ENCODE results near the gene WFIKKN1. TPM values are rescaled to one million over a fixed set of nuclear protein-coding genes. Genes with fewer than 3 reads are reported as not detected.

The WFIKKN1 gene
- total RNA-seq, 1 donor, result 0.27 TPM

DNA sequence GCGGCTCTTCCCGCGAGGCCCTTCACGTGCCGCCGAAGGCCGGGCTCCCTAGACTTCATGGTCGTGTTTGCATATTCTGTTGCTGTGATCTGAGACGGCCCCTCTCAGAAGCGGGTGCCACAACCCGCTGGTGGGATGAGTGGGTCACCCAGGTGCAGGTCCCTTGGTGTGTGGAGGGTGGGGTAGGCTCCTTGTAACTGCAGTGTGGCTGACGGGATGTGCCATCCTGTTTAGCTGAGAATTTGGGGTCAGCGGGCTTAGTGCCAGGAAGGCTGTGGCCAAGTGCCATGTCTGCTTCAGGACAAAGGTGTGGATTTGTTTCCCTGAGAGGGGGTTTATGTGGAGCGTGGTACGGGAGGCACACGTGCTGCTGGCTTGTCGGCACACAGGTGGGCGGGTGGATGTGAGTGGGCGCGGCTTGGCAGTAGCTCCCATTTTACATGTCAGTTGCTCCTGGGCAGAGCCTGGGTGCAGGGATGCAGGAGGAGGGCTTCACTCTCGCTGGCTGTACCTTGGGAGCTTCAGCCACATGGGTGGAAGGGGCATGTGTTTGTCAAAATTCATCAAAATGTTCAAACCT lies 9.2 kb upstream of the WFIKKN1 start:
- no peak for DNase-seq (ENCODE audit: low read depth in 2 of 3, low spot score in 2 of 3)

- no peak for DNase-seq (ENCODE audit: low read depth in 2 of 3, low spot score in 2 of 3)
Observed at GRCh38 chr16:622920-623280, 7.9 kb upstream of the WFIKKN1 start.

- no peak for DNase-seq (ENCODE audit: low read depth in 2 of 3, low spot score in 2 of 3)
Observed at GRCh38 chr16:624526-625070, 6.2 kb upstream of the WFIKKN1 start.

DNA sequence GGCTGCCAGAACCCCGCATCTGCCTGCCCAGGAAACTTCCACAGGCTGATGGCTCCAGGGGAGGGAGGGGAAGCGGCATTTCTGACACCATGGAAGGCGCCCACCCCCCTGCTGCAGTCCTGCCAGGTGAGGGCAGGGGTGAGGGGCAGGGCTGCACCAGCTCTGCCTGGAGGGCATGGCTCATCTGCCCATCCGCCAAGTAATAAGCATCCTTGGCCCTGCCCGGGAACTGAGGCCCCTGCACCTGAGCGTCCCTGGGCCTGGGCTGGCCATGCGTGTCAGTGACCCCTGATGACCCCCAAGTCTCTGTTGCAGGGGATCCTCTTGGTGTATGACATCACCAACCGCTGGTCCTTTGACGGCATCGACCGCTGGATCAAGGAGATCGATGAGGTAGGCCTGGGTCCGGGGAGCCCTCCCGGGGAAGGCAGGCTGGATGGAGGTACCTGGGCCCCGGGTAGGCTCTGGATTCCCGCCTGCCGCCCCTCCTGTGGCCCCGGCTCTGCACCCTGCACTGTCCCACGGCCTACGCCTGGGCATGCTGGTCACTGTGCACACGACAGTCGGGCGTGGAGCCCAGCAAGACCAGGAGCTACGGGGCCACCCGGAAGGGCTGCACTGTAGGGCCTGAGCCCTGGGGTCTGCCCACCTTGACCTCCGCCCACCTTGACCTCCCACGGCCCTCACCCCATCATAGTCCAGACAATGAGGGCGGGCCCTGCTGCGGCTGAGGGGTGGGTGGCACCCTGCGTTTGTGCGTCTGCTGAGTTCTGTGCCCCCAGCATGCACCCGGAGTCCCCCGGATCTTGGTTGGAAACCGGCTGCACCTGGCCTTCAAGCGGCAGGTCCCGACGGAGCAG lies 5.4 kb upstream of the WFIKKN1 start:
- no peak for DNase-seq (ENCODE audit: low read depth in 2 of 3, low spot score in 2 of 3)

- DNase-seq (ENCODE audit: low read depth in 2 of 3, low spot score in 2 of 3), result no peak
Observed at GRCh38 chr16:625977-626765, 4.6 kb upstream of the WFIKKN1 start.

GRCh38 chr16:626787-627453 lies 3.9 kb upstream of the WFIKKN1 start:
- no peak for DNase-seq (ENCODE audit: low read depth in 2 of 3, low spot score in 2 of 3)

DNA sequence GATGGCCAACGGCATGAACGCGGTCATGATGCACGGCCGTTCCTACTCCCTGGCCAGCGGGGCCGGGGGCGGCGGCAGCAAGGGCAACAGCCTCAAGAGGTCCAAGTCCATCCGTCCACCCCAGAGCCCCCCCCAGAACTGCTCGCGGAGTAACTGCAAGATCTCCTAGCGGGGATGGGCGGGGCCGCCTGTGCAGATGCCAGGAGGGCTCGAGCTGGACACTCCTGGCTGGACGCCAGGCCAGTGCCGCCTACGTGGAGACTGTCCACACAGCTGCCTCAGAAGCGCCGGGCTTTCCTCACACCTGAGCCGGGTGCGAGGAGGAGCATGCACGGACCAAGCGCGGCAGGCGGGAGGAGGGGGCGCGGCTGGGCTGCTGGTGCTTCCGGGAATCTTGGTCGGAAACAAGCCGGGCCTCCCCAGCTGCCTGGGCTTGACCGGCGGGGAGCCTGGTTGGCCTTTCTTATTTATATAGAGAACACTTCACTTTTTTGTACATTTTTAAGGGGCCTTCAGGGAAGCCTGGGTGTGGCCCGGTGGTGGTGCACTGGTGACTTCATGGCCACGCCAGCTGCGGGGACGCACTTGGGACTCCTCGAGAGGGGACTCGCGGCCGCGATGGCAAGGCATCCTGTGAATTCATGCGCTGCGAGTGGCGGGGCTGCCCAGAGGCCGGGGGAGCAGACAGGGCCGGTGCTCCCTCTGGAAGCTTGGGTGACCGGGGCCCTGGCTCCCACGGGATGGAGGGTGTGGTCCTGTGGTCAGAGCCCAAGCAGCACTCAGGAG lies 3.1 kb upstream of the WFIKKN1 start:
- DNase-seq (ENCODE audit: low read depth in 2 of 3, low spot score in 2 of 3), result no peak

DNA sequence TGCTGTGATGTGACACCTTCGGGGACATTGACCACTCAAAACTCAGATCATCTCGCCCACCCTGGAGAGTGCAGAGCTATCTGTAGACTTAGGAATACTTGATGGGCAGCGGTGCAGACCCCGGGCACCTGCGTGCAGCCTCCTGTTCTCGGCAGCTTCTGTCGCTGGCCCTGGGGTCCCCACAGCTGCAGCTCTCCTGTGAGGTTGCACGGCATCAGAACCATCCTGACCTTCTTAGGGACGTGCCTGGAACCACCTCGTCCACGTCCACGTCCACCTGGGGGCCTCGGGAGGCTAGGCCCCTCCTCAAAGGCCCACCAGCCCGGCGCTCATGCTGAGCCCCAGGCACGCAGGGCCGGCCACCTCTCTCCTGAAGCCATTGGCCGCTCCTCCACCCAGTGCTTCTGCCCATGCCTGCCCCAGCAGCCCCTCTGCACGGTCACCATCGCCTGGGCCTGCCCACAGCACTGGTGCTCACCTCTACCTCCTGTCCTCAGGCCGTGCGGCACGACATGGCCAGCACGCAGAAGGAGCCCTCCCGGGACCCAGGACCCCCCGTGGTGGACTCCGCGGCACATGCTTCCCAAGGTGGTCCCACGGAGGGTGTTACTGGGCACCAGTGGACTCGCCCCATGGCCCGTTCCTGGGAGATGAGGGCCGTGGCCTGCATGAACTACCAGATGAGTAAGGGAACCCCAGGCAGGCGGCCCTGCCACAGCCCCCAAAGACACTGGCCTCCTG lies 2.3 kb upstream of the WFIKKN1 start:
- no peak for DNase-seq (ENCODE audit: low read depth in 2 of 3, low spot score in 2 of 3)

- DNase-seq (ENCODE audit: low read depth in 2 of 3, low spot score in 2 of 3), result no peak
Observed at GRCh38 chr16:629185-629832, 1.5 kb upstream of the WFIKKN1 start.

GRCh38 chr16:629833-630248 lies 944 bp upstream of the WFIKKN1 start:
- DNase-seq (ENCODE audit: low read depth in 2 of 3, low spot score in 2 of 3), result no peak

DNA sequence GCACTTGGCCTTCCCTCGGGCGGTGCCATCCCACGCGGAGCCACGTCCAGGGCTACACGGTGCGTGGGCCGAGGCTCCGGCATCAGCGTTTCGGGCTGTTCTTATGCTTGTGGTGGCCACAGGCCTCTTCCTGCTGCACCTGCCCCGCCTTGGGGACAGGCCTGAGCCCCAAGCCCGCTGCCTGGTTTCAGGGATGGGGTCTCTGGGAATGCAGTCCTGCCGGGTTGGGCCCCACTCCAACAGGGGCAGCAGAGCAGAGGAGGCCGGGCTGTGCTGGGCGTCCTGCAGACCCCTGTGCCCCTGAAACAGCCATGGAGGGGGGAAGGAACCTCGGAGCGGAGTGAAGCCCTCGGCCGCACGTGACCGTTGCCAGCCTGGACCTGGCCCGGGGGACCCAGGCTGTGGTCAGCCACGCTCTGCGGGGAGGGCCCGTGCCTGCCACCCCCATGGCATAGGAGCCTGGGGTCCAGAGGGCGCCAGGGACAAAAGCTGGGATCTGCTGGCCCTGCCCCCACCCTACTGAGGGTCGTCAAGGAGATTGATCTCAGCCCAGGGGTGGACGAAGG lies 453 bp upstream of the WFIKKN1 start:
- DNase-seq (ENCODE audit: low read depth in 2 of 3, low spot score in 2 of 3), result no peak

DNA sequence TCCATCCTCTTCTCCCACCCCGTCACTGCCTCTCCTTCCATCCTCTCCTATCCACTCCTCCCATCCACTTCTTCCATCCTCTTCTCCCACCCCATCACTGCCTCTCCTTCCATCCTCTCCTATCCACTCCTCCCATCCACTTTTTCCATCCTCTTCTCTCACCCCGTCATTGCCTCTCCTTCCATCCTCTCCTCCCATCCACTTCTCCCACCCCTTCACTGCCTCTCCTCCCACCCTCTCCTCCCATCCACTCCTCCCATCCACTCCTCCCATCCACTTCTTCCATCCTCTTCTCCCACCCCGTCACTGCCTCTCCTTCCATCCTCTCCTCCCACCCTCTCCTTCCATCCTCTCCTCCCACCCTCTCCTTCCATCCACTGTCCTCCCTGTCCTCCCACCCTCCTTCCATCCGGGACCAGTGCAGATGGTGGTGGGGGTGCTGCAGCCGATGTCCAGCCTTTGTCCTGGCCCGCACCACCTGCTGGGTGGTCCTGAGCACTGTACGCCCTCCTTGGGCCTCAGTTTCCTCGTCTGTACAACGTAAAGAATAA lies 1.1 kb downstream of the WFIKKN1 start:
- DNase-seq (ENCODE audit: low read depth in 2 of 3, low spot score in 2 of 3), result no peak

DNA sequence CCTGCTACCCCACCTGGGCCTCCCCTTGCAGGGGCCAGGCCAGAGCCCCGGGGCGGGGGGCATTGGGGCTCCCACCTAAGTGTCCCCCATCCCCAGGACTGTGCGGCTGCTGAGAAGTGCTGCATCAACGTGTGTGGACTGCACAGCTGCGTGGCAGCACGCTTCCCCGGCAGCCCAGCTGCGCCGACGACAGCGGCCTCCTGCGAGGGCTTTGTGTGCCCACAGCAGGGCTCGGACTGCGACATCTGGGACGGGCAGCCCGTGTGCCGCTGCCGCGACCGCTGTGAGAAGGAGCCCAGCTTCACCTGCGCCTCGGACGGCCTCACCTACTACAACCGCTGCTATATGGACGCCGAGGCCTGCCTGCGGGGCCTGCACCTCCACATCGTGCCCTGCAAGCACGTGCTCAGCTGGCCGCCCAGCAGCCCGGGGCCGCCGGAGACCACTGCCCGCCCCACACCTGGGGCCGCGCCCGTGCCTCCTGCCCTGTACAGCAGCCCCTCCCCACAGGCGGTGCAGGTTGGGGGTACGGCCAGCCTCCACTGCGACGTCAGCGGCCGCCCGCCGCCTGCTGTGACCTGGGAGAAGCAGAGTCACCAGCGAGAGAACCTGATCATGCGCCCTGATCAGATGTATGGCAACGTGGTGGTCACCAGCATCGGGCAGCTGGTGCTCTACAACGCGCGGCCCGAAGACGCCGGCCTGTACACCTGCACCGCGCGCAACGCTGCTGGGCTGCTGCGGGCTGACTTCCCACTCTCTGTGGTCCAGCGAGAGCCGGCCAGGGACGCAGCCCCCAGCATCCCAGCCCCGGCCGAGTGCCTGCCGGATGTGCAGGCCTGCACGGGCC lies 1.9 kb downstream of the WFIKKN1 start:
- DNase-seq (ENCODE audit: low read depth in 2 of 3, low spot score in 2 of 3), result no peak

- no peak for DNase-seq (ENCODE audit: low read depth in 2 of 3, low spot score in 2 of 3)
Observed at GRCh38 chr16:633336-634050, 2.7 kb downstream of the WFIKKN1 start.

- no peak for DNase-seq (ENCODE audit: low read depth in 2 of 3, low spot score in 2 of 3)
Observed at GRCh38 chr16:634051-634670, 3.4 kb downstream of the WFIKKN1 start.

GRCh38 chr16:634996-635395 lies 4.2 kb downstream of the WFIKKN1 start:
- no peak for DNase-seq (ENCODE audit: low read depth in 2 of 3, low spot score in 2 of 3)

All from hematopoietic multipotent progenitor cell (in vitro differentiated cells).